HTERT RPE-1 (cell line): ENCODE results near the gene APOA4.
"Not testable (repeated sequence)": the region's sequence is repeated elsewhere in the genome, so short reads cannot be mapped to it uniquely, and the experiment has no call there.

Experiments used
- in situ Hi-C: fragments of 300-500 bp; cut with MboI; formaldehyde crosslinking; loops from 4 replicates; pipeline ENCODE4 v1.14.3; 2020; ENCODE audit warnings: low sequenced_read_pairs

APOA4 gene

GRCh38 chr11:116807601-116808261 is 15.4 kb downstream of the APOA4 start:
- in situ Hi-C loops: no loop called here

GRCh38 chr11:116804001-116804400 is 19.1 kb downstream of the APOA4 start:
- in situ Hi-C loops: no loop called here

- in situ Hi-C loops: not testable (repeated sequence)
Observed at GRCh38 chr11:116801662-116802061, 21.4 kb downstream of the APOA4 start.

GRCh38 chr11:116800610-116801009 is 22.5 kb downstream of the APOA4 start:
- in situ Hi-C loops: no loop called here

GRCh38 chr11:116798368-116798767 is 24.7 kb downstream of the APOA4 start:
- in situ Hi-C loops: no loop called here

GRCh38 chr11:116797816-116798215 is 25.3 kb downstream of the APOA4 start:
- in situ Hi-C loops: no loop called here

- in situ Hi-C loops: no loop called here
Observed at GRCh38 chr11:116796548-116796947, 26.6 kb downstream of the APOA4 start.

- in situ Hi-C loops: no loop called here
Observed at GRCh38 chr11:116794851-116795250, 28.3 kb downstream of the APOA4 start.

- in situ Hi-C loops: no loop called here
Observed at GRCh38 chr11:116793772-116794097, 29.4 kb downstream of the APOA4 start.

GRCh38 chr11:116792869-116793771 is 30.0 kb downstream of the APOA4 start:
- in situ Hi-C loops: no loop called here

- in situ Hi-C loops: no loop called here
Observed at GRCh38 chr11:116792144-116792868, 30.8 kb downstream of the APOA4 start.

- in situ Hi-C loops: no loop called here
Observed at GRCh38 chr11:116791813-116792143, 31.3 kb downstream of the APOA4 start, which contains the start of gene APOA5. Gene APOA5, minus strand, starts transcription at chr11:116791879. Its CDS starts 19 bp downstream, at chr11:116791860.

- in situ Hi-C loops: no loop called here
Observed at GRCh38 chr11:116791002-116791812, 31.9 kb downstream of the APOA4 start.

GRCh38 chr11:116790167-116791001 is 32.7 kb downstream of the APOA4 start:
- in situ Hi-C loops: no loop called here

- in situ Hi-C loops: no loop called here
Observed at GRCh38 chr11:116788975-116789374, 34.1 kb downstream of the APOA4 start.

GRCh38 chr11:116788534-116788933 is 34.6 kb downstream of the APOA4 start:
- in situ Hi-C loops: no loop called here

- in situ Hi-C loops: no loop called here
Observed at GRCh38 chr11:116787786-116788486, 35.2 kb downstream of the APOA4 start, which contains the start of gene ZPR1. Gene ZPR1, minus strand, starts transcription at chr11:116788023. Its CDS starts 33 bp downstream, at chr11:116787990.

GRCh38 chr11:116787436-116787785 is 35.7 kb downstream of the APOA4 start:
- in situ Hi-C loops: no loop called here

GRCh38 chr11:116786966-116787365 is 36.1 kb downstream of the APOA4 start:
- in situ Hi-C loops: no loop called here
